GM12864 (cell line): Measurements from ENCODE around the gene AKR1B15.

Experiments used
- DNase-seq: peaks from one replicate; pipeline ENCODE4 v3.0.0-alpha.2; 2011; ENCODE audit warnings: low read depth
- H3K4me3 ChIP-seq: 2 replicates; pipeline ENCODE4 v1.5.1; 2011; ENCODE audit warnings: mild to moderate bottlenecking, low read depth, low read length, control low read depth
- CTCF ChIP-seq: IDR thresholded peaks from 2 replicates; pipeline ENCODE4 v1.5.1; 2011; ENCODE audit warnings: low read depth, mild to moderate bottlenecking, moderate library complexity, low read length, control low read depth, inconsistent platforms; ENCODE audit errors: missing control alignments

Gene AKR1B15

GRCh38 chr7:134625550-134625949 lies 76.6 kb downstream of the AKR1B15 start:
- TF ChIP-seq CTCF: no peak
- no peak overlapping the region for H3K4me3 ChIP-seq
- no peak for DNase-seq

GRCh38 chr7:134627109-134627774 lies 78.3 kb downstream of the AKR1B15 start:
- H3K4me3 ChIP-seq: no peak overlapping the region
- no peak for DNase-seq
- no peak for TF ChIP-seq CTCF

GRCh38 chr7:134627775-134628153 lies 78.9 kb downstream of the AKR1B15 start:
- no peak for DNase-seq
- TF ChIP-seq CTCF: no peak

GRCh38 chr7:134629445-134629844 lies 80.5 kb downstream of the AKR1B15 start:
- no peak overlapping the region for H3K4me3 ChIP-seq
- no peak for TF ChIP-seq CTCF
- DNase-seq: no peak

More at GRCh38 chr7:134627775-134628153, 78.9 kb downstream of the AKR1B15 start:
- H3K4me3 ChIP-seq: no peak overlapping the region
